Vagina (tissue), 2 donors: ENCODE results near the gene MANEAL.

ENCODE experiments used
- CTCF ChIP-seq, 3 experiments: fragments of 450-650 bp in 2 of 3; fragments of 200-600 bp in 1 of 3; sonication (generic) in 1 of 3; IDR thresholded peaks; one replicate each; pipeline ENCODE4 v1.5.1; 2017 to 2019; ENCODE audit warnings: antibody characterized with exemption in 3 of 3, mild to moderate bottlenecking in 2 of 3, moderate library complexity in 2 of 3
- POLR2A ChIP-seq, 2 donors: fragments of 450-650 bp; IDR thresholded peaks; one replicate each; pipeline ENCODE4 v1.6.1; 2017; ENCODE audit warnings: antibody characterized with exemption in 2 of 2, mild to moderate bottlenecking in 2 of 2, moderate library complexity in 2 of 2
- POLR2AphosphoS5 ChIP-seq, 2 donors: sonication (generic); formaldehyde crosslinking; IDR thresholded peaks; one replicate each; pipeline ENCODE4 v1.9.0; 2017; ENCODE audit warnings: antibody characterized with exemption in 2 of 2, mild to moderate bottlenecking in 2 of 2, low read depth in 1 of 2; ENCODE audit not compliant: insufficient read depth in 1 of 2

DNA sequence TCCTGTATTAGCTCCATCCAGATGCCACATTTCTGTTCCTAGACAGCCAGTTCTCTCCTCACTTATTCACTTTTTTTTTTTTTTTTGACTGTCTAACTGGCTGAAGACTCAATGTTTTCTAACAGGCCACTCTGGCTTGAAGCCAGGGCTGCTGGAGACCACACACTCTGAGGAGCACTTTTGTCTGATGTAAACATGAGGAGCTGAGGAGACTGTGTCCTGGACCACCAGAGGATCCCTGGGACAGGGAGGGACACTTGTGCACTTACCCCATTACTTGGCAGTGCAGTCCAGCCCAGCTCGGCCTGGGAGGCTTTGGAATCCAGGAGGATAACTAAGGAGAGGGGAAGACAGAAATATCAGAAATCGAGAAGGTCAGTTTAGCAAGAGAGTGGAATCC, 31.1 kb upstream of the MANEAL start:
- TF ChIP-seq CTCF (IDR thresholded peaks at IDR 0.05) (no peak), POLR2A (IDR thresholded peaks at IDR 0.05) (no peak), POLR2AphosphoS5 (IDR thresholded peaks at IDR 0.05; ENCODE audit: insufficient read depth in 1 of 2, low read depth in 1 of 2) (no peak)
